ENCODE results near the gene TCERG1. TPM values are rescaled to one million over a fixed set of nuclear protein-coding genes. Genes with fewer than 3 reads are reported as not detected.
A peak's percentile ranks its signal among the peaks of the same experiment; 100 is the strongest.
"Not testable (repeated sequence)": the region's sequence is repeated elsewhere in the genome, so short reads cannot be mapped to it uniquely, and the experiment has no call there.

Gene TCERG1
- total RNA-seq, 1 donor from 2014 or later: 18.2 TPM

GRCh38 chr5:146520731-146521130, 73.6 kb downstream of the TCERG1 start:
- no peak for DNase-seq (ENCODE audit: low read depth in 2 of 2)

GRCh38 chr5:146521403-146522106, 74.4 kb downstream of the TCERG1 start:
- no peak for DNase-seq (ENCODE audit: low read depth in 2 of 2)

- DNase-seq (ENCODE audit: low read depth in 2 of 2): no peak
These were observed 76.6 kb downstream of the TCERG1 start for GRCh38 chr5:146523698-146524097.

GRCh38 chr5:146527785-146528184, 80.7 kb downstream of the TCERG1 start:
- DNase-seq (ENCODE audit: low read depth in 2 of 2): no peak

- DNase-seq (ENCODE audit: low read depth in 2 of 2): peak; percentile 28 to 43
These were observed 81.1 kb downstream of the TCERG1 start for GRCh38 chr5:146528236-146528635.

GRCh38 chr5:146529984-146530383, 82.9 kb downstream of the TCERG1 start:
- no peak for DNase-seq (ENCODE audit: low read depth in 2 of 2)

GRCh38 chr5:146533260-146533857, 86.2 kb downstream of the TCERG1 start:
- DNase-seq (ENCODE audit: low read depth in 2 of 2): peak; percentile 42 to 62

GRCh38 chr5:146533882-146534281, 86.7 kb downstream of the TCERG1 start:
- DNase-seq (ENCODE audit: low read depth in 2 of 2): no peak

- DNase-seq (ENCODE audit: low read depth in 2 of 2): no peak
These were observed 91.3 kb downstream of the TCERG1 start for GRCh38 chr5:146538432-146538831.

- no peak for DNase-seq (ENCODE audit: low read depth in 2 of 2)
These were observed 92.8 kb downstream of the TCERG1 start for GRCh38 chr5:146539973-146540372.

- DNase-seq (ENCODE audit: low read depth in 2 of 2): no peak
These were observed 93.3 kb downstream of the TCERG1 start for GRCh38 chr5:146540414-146540813.

- peak; percentile 37 to 67 for DNase-seq (ENCODE audit: low read depth in 2 of 2)
These were observed 95.1 kb downstream of the TCERG1 start for GRCh38 chr5:146541958-146542849.

- DNase-seq (ENCODE audit: low read depth in 2 of 2): no peak
These were observed 97.1 kb downstream of the TCERG1 start for GRCh38 chr5:146544232-146544631.

- no peak for DNase-seq (ENCODE audit: low read depth in 2 of 2)
These were observed 101.8 kb downstream of the TCERG1 start for GRCh38 chr5:146548781-146549449.

GRCh38 chr5:146549615-146550014, 102.5 kb downstream of the TCERG1 start:
- DNase-seq (ENCODE audit: low read depth in 2 of 2): no peak

- DNase-seq (ENCODE audit: low read depth in 2 of 2): no peak
These were observed 106.3 kb downstream of the TCERG1 start for GRCh38 chr5:146553446-146553845.

GRCh38 chr5:146556884-146557283, 109.8 kb downstream of the TCERG1 start:
- not testable (repeated sequence) for DNase-seq (ENCODE audit: low read depth in 2 of 2)

GRCh38 chr5:146560205-146560812, 113.2 kb downstream of the TCERG1 start:
- DNase-seq (ENCODE audit: low read depth in 2 of 2): no peak

All from dermis microvascular lymphatic vessel endothelial cell (primary cell).